Panc1 (cell line): ENCODE data around the gene SKA2. TPM values are rescaled to one million over a fixed set of nuclear protein-coding genes. Genes with fewer than 3 reads are reported as not detected.
A peak's percentile ranks its signal among the peaks of the same experiment; 100 is the strongest.

Source experiments
- ATAC-seq: fragments of 200-7000 bp; cut with Tn5 transposase; 2 replicates; pipeline ENCODE4 v1.9.1; 2020; ENCODE audit warnings: mild to moderate bottlenecking, moderate library complexity
- BruUV-seq: library from RNA; stranded (reverse); fragments of 400-500 nt; replicated peaks from 2 replicates; lab custom pipeline; 2021; lab: Mats Ljungman, UMichigan
- CTCF ChIA-PET: fragments of 300-600 bp; sonication (Branson Sonifier 250); formaldehyde crosslinking; loops from one replicate; lab custom pipeline; 2022; ENCODE audit warnings: antibody characterized with exemption; lab: Charles Lee
- POLR2A ChIA-PET: fragments of 300-600 bp; sonication (Branson Sonifier 250); formaldehyde crosslinking; loops from one replicate; lab custom pipeline; 2022; ENCODE audit warnings: antibody characterized with exemption; lab: Charles Lee
- DNase-seq: peaks from one replicate; pipeline ENCODE4 v3.0.0-alpha.2; 2010; ENCODE audit warnings: low read depth, low spot score
- H3K27ac ChIP-seq: 2 replicates; pipeline ENCODE4 v1.5.1; 2011; ENCODE audit warnings: mild to moderate bottlenecking, low read length, inconsistent platforms
- H3K27me3 ChIP-seq: fragments of 200-500 bp; sonication (Bioruptor generic); 2 replicates; pipeline ENCODE4 v1.6.0; 2014; ENCODE audit warnings: low read length, inconsistent platforms; ENCODE audit not compliant: control insufficient read depth, insufficient read depth
- H3K36me3 ChIP-seq: fragments of 200-500 bp; sonication (Bioruptor generic); 2 replicates; pipeline ENCODE4 v1.5.1; 2014; ENCODE audit warnings: inconsistent platforms, mild to moderate bottlenecking, low read length, moderate library complexity; ENCODE audit not compliant: control insufficient read depth, insufficient read depth
- H3K4me1 ChIP-seq: 2 replicates; pipeline ENCODE4 v1.5.1; 2011; ENCODE audit warnings: inconsistent platforms, mild to moderate bottlenecking, low read length, moderate library complexity; ENCODE audit not compliant: control insufficient read depth, insufficient read depth
- H3K4me3 ChIP-seq, 2 experiments: 2 replicates each; pipeline ENCODE4 v1.5.1; 2011 to 2012; ENCODE audit warnings: low read depth in 2 of 2, low read length in 2 of 2, mild to moderate bottlenecking in 2 of 2, inconsistent platforms in 1 of 2, moderate library complexity in 1 of 2
- H3K9me3 ChIP-seq: fragments of 200-500 bp; sonication (Bioruptor generic); 2 replicates; pipeline ENCODE4 v1.5.1; 2014; ENCODE audit warnings: low read depth, mild to moderate bottlenecking, inconsistent platforms, low read length, moderate library complexity; ENCODE audit not compliant: control insufficient read depth, insufficient read depth
- CTCF ChIP-seq: fragments of 450-650 bp; IDR thresholded peaks from 2 replicates; pipeline ENCODE4 v1.5.1; 2017; ENCODE audit warnings: mild to moderate bottlenecking
- POLR2AphosphoS5 ChIP-seq: IDR thresholded peaks from 2 replicates; pipeline ENCODE4 v1.6.1; 2012; ENCODE audit warnings: mild to moderate bottlenecking, low read depth, low read length, moderate library complexity
- REST ChIP-seq, 2 experiments: IDR thresholded peaks; 2 replicates each; pipeline ENCODE4 v1.6.1; 2011 to 2012; ENCODE audit warnings: low read depth in 2 of 2, control low read depth in 1 of 2, low read length in 1 of 2, mild to moderate bottlenecking in 1 of 2, moderate library complexity in 1 of 2; ENCODE audit not compliant: insufficient read depth in 1 of 2
- SIN3A ChIP-seq: IDR thresholded peaks from 2 replicates; pipeline ENCODE4 v1.6.1; 2012; ENCODE audit warnings: low read depth, mild to moderate bottlenecking, low read length, moderate library complexity, borderline replicate concordance; ENCODE audit not compliant: insufficient read depth
- TCF7L2 ChIP-seq: IDR thresholded peaks from 2 replicates; pipeline ENCODE4 v1.6.1; 2011; ENCODE audit warnings: mild to moderate bottlenecking, low read depth, low read length, inconsistent platforms
- in situ Hi-C: cut with HindIII; loops from 2 replicates; pipeline ENCODE4 v1.10.0; 2016; ENCODE audit warnings: low sequenced_read_pairs, low pct_unique_long_range_greater_than_20kb
- intact Hi-C: fragments of 100-400 bp; cut with micrococcal nuclease; formaldehyde crosslinking; loops from one replicate; pipeline ENCODE4 v1.10.0; 2022; ENCODE audit not compliant: unreplicated experiment
- total RNA-seq: library from RNA; stranded (reverse); gene quantifications from one replicate; pipeline ENCODE4 v1.2.1, GENCODE V29; 2021; ENCODE audit not compliant: unreplicated experiment

Gene SKA2
- total RNA-seq, 1 experiment from 2014 or later, result 30.3 TPM

GRCh38 chr17:59105852-59106462 is 49.0 kb downstream of the SKA2 start:
- ChIA-PET POLR2A (interaction anchor here (2.0 kb wide), 1 partner anchor 49 kb away, joined by 9 read pairs; the partner anchor contains the start of gene SKA2), CTCF (interaction anchor here (0.6 kb wide), 1 partner anchor 51 kb away, joined by 3 read pairs; no protein-coding TSS in a partner anchor)
- H3K27me3 ChIP-seq, result no peaks in the 10 kb centered on the region
- H3K9me3 ChIP-seq, result no peaks in the 10 kb centered on the region
- peak overlapping the region; percentile 89 to 96 for H3K4me3 ChIP-seq
- peak overlapping the region; percentile 80 for H3K27ac ChIP-seq
- no peaks in the 10 kb centered on the region; the same call in 1 of the 2 replicates for H3K36me3 ChIP-seq
- H3K4me1 ChIP-seq, result peaks cover 7% of the 10 kb centered on the region
- in situ Hi-C loops (no loop called here), intact Hi-C loops (no loop called here)
- TF ChIP-seq TCF7L2 (no peak), CTCF (no peak), REST (IDR thresholded peaks at IDR 0.05; ENCODE audit: insufficient read depth in 1 of 2, low read depth in 2 of 2, low read length in 1 of 2) (no peak), POLR2AphosphoS5 (no peak), SIN3A (no peak)
- BruUV-seq, result no TSS peak
- DNase-seq (no peak), ATAC-seq (peak; percentile 52)

- Histone ChIP-seq H3K27me3 (no peaks in the 10 kb centered on the region), H3K4me3 (no peak overlapping the region), H3K27ac (no peak overlapping the region), H3K36me3 (peaks cover 2% of the 10 kb centered on the region), H3K9me3 (no peaks in the 10 kb centered on the region), H3K4me1 (peaks cover 10% of the 10 kb centered on the region)
- POLR2A ChIA-PET, result no interaction called here
- ATAC-seq (no peak), DNase-seq (no peak)
- TF ChIP-seq CTCF, result no peak
- TF ChIP-seq TCF7L2, result no peak
- TF ChIP-seq POLR2AphosphoS5, result no peak
- TF ChIP-seq SIN3A, result no peak
- TF ChIP-seq REST (IDR thresholded peaks at IDR 0.05; ENCODE audit: insufficient read depth in 1 of 2, low read depth in 2 of 2, low read length in 1 of 2), result no peak
- CTCF ChIA-PET, result no interaction called here
- in situ Hi-C loops (no loop called here), intact Hi-C loops (no loop called here)
- no TSS peak for BruUV-seq
These were observed 53.8 kb downstream of the SKA2 start for GRCh38 chr17:59101178-59101577.
